HG02884 (cell line): ENCODE data around the gene CACNA2D3.

Experiments
- ATAC-seq: cut with Tn5 transposase; IDR thresholded peaks from one replicate; pipeline ENCODE4 v1.9.1; 2021; ENCODE audit warnings: mild to moderate bottlenecking, moderate library complexity; ENCODE audit not compliant: unreplicated experiment

The CACNA2D3 gene

GRCh38 chr3:54262946-54263345 lies 140.6 kb downstream of the CACNA2D3 start:
- no peak for ATAC-seq

DNA sequence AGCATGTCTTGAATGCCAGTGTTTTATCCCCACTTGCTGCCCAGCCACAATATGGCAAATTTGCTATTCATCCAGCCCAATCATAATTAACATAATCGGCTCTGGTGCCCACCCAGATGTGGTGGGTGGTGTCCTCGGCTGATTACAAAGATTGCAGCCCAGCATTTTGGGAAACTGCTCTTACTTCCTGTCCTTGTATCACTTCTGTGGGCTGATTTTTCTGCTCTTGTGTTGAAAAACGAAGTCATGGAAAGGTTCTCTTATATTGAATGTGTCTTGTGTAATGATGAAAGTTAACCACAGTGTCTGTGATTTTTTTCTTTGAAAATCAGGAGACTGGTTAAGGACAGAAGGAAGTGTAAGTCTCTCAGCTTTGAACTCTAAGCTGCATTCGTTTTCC lies 141.7 kb downstream of the CACNA2D3 start:
- ATAC-seq: no peak

GRCh38 chr3:54270816-54271526 lies 148.6 kb downstream of the CACNA2D3 start:
- no peak for ATAC-seq

GRCh38 chr3:54273791-54274190 lies 151.4 kb downstream of the CACNA2D3 start:
- ATAC-seq: no peak

GRCh38 chr3:54274607-54275006 lies 152.3 kb downstream of the CACNA2D3 start:
- ATAC-seq: no peak

DNA sequence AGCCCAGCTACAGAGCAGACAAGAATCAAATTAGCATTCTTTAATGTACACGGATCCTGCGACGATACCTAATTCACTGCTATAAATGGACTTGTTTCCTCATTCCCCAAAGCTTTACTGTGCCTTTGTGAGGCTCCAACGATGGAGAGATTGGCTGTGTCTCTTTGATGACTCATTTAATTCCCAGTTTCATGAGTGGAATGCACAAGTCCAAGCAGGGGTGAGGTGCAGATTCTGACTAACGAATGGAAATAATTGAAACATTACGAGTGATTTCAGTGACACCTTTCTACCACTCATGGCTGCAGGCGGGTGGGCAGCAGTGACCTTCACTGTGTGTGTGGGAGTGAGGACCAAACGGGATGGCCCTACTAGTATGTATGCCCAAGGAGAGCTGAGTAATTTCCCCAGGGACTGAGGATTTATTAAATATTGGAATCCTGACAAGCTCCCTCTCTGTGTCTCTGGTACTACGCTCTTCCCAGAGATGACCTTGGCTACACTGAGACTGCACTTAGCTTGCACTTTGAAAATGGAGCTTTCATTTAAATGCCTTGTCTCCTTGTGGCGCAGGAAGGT lies 156.7 kb downstream of the CACNA2D3 start:
- no peak for ATAC-seq

DNA sequence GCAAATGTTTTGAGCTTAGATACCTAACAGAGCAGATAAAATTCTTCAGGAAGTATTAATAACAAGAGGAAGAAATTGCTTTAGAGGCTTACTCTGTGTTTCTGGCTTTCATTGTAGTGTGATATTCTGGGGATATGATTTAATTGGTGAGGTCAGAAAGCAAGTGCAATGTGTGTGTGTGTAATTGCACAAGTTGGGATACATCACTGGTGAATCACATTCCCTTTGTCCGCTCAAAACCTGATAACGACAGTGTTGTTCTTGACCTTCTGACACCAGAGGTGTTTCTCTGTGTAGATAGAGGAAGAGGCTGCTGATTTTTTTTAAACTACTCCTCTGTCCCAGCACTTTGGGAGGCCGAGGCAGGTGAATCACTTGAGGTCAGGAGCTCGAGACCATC lies 161.1 kb downstream of the CACNA2D3 start:
- no peak for ATAC-seq

DNA sequence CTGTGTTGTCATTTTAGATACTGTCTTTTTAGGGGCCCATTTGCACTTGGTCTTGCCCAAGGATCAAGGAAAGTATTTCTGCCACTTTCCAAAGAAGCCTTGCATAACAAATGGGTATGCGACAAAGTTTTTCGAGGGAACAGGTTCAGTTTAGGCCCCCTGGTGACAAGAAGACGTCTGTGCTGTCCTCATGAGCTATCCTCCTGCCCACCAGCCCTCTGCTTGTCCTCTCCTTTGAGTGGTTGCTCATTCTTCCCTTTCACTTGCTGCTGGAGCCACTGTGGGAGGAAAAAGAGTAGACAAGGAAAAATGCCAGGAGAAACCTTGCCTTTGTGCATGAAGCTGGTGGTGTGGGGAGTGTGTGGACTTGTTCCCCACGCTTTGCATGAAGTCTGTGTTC lies 171.9 kb downstream of the CACNA2D3 start:
- ATAC-seq: no peak

GRCh38 chr3:54296531-54296930 lies 174.2 kb downstream of the CACNA2D3 start:
- no peak for ATAC-seq

GRCh38 chr3:54299169-54299935 lies 177.0 kb downstream of the CACNA2D3 start:
- ATAC-seq: no peak

DNA sequence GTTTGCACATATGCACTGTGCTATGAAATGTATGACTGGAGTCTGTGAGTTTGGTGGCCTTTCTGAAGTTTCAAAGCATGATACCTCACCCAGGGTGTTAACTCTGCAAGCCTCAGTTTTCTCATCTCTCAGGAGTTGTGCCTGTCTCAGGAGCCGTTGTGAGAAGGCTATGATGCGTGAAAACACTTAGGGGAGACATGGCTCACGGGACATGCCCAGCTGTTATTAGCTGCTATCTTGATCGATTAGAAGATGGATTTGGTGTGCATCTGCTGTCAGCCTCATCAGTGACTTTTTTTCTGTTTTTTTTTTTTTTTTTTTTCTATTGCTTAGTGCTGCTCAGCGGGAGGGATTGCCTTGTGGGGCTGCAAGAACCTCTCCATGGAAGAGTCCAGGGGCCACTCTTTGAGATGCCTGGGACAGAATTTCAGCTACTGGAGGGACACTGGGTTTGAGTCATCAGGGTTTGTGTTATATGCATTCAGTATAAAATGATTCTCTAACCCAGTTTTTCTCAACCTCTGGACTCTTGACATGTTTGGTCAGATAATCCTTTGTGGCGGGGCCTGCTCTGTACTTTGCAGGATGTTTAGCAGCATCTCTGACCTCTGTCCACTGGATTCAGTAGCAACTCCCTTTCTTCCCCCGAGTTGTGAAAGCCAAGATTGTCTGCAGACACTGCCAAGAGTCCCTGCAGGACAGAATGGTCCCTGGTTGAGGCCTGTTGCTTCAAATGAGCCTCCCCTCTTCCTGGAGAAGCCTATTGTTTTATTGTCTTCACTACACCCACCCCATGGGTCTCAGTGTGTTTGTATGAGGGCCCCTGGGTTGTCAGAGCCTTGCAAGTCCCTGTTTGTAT lies 181.4 kb downstream of the CACNA2D3 start:
- no peak for ATAC-seq

- ATAC-seq: no peak
Observed at GRCh38 chr3:54304877-54305276, 182.5 kb downstream of the CACNA2D3 start.

DNA sequence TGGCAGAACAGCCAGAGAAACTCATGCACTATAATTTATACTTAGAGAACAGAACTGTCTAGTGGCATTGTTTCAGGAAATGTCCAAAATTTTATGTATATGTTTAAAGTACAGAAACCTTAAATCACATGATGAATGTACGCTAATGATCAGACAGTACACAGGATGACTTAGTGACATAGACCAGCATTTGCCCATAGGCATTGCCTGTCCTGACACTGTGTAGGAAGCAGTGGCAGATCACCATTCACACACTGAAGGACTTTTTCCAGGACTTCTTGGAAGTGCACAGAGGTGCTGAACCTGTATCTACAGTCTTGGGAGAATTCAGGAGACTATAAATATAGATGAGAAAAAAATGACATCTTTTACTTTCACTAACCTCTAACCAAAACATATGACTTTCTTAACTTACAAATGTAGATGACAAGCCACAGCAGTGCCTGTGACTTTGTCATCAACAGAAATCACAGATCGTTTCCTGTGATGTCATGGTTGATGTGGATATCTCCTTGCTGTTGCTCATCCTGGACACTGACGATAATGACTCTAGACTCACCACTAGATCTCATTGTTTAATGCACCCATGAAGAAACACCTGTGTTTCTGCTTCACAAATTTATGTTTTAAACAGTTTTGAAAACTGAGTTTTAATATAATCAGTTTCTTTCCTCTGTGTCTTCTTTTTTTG lies 183.2 kb downstream of the CACNA2D3 start:
- ATAC-seq: no peak

DNA sequence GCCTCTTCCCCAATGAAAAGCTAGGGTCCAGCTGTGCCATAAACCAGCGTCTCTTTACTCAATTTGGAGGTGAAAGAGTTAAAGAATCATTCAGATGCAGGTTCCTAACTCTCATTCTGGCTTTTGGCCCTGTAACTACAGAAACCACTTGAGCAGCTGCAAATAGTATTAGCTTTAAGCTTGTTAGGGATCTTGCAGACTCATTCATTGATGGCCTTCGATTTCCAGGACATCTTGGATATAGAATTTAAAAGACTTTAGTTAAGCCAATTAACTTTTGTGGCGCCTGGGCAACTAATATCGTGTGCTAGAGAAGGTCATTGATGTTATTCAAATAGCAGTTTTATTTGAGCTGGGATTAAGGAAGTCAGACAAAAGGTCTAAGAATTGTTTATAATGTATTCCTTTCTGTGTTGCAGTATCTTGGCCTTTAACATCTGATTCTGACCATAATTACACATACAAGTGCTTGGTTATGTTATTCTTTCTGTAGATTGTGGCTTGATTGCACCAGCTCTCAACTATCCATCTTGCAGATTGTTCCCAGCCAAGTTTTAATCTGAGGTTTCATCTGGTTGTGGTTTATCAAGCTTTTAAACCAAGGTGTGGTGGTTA lies 185.3 kb downstream of the CACNA2D3 start:
- ATAC-seq: no peak

DNA sequence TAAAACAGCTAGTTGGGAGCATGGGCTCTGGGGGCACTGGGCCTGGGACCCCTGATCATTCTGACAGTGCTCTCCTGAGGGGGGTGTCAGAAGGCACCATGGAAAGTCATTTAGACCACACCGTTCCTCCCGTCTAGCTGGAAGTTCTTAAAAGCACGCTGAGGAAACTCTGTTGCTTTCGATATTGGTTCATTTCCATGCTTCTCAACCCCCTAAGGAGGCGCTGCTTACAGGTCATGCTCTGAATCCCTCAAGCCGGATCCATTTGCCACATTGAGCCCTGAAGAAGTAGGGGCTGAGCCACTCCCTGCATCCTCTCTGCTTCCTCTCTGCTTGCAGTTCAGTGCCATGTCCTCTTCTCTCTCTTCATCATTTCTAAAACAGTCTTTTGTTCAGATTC lies 187.2 kb downstream of the CACNA2D3 start:
- no peak for ATAC-seq

- no peak for ATAC-seq
Observed at GRCh38 chr3:54311211-54311747, 188.9 kb downstream of the CACNA2D3 start.

GRCh38 chr3:54312156-54312899 lies 190.0 kb downstream of the CACNA2D3 start:
- ATAC-seq: no peak

DNA sequence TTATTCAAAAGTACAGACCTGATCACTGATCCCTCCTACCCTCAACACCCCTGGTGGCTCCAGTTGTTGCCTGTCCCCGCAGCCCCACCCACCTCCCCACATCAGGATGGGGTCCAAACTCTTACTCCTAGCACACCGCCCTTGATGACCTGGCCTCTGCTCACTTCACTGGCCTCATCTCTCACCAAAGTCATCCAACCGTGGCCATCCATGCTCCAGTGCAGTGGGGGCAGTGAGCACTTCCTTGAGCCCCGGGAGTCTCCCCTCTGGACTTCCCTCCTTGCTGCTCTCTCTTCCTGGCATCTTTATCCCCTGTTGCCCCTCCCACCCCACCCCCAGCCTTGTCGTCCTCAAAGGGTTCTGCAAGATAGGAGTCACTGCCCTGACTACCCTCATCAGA lies 191.1 kb downstream of the CACNA2D3 start:
- no peak for ATAC-seq

DNA sequence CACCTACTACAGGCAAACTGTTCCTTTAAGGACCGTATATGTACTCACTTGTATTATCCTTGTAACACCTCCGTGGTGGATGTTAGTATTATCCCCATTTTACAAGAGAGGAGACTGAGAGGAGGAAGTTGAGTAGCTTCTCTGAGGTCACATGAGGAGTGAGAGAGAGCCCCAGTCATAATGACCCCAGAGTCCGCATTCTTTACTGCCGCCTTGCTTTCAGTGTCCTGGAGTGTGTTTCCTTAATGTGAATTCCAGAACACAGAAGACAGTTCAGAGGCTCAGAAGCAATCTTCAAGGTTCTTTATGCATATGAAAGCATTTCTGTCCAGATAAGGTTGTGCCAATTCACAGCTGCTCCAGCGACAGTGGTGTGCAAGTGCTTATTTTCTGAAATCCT lies 199.2 kb downstream of the CACNA2D3 start:
- ATAC-seq: no peak
